OCI-LY1 (cell line): ENCODE measurements around the gene IRX2.

Source experiments
- CTCF ChIP-seq: fragments of 200-600 bp; sonication (generic), shearing (Covaris generic); IDR thresholded peaks from 2 replicates; pipeline ENCODE4 v1.5.1; 2017; ENCODE audit warnings: mild to moderate bottlenecking, antibody characterized with exemption, low read length, moderate library complexity, mixed read lengths
- EZH2 ChIP-seq: fragments of 200-600 bp; sonication (generic), shearing (Covaris generic); IDR thresholded peaks from 2 replicates; pipeline ENCODE4 v1.8.0; 2017; ENCODE audit warnings: borderline replicate concordance, mixed run types, mild to moderate bottlenecking, antibody characterized with exemption, low read length, moderate library complexity, mixed read lengths

GRCh38 chr5:2755681-2756171 is 4.2 kb upstream of the IRX2 start:
- no peak for TF ChIP-seq CTCF
- no peak for TF ChIP-seq EZH2
